Suprapubic skin (tissue), 4 donors: ENCODE results near the gene ZNF865. TPM values are rescaled to one million over a fixed set of nuclear protein-coding genes. Genes with fewer than 3 reads are reported as not detected.
A peak's percentile ranks its signal among the peaks of the same experiment; 100 is the strongest.

Experiments used
- DNase-seq, 2 donors: peaks; one replicate each; pipeline ENCODE4 v3.0.0-alpha.2; 2019; ENCODE audit warnings: low spot score in 2 of 2
- H3K27ac ChIP-seq: fragments of 200-600 bp; sonication (generic); one replicate; pipeline ENCODE4 v1.5.1; 2019
- H3K27me3 ChIP-seq: fragments of 200-600 bp; sonication (generic); one replicate; pipeline ENCODE4 v1.5.1; 2019
- H3K36me3 ChIP-seq: fragments of 200-600 bp; sonication (generic); one replicate; pipeline ENCODE4 v1.5.1; 2019
- H3K4me1 ChIP-seq: fragments of 200-600 bp; sonication (generic); one replicate; pipeline ENCODE4 v1.5.1; 2019
- H3K4me3 ChIP-seq: fragments of 200-600 bp; sonication (generic); one replicate; pipeline ENCODE4 v1.5.1; 2019; ENCODE audit warnings: mild to moderate bottlenecking
- H3K9me3 ChIP-seq: fragments of 200-600 bp; sonication (generic); one replicate; pipeline ENCODE4 v1.5.1; 2019
- EP300 ChIP-seq: sonication (generic); formaldehyde crosslinking; IDR thresholded peaks from one replicate; pipeline ENCODE4 v1.6.1; 2017; ENCODE audit warnings: antibody characterized with exemption
- POLR2A ChIP-seq, 2 donors: fragments of 450-650 bp; IDR thresholded peaks; one replicate each; pipeline ENCODE4 v1.6.1; 2017; ENCODE audit warnings: antibody characterized with exemption in 2 of 2, mild to moderate bottlenecking in 2 of 2, moderate library complexity in 2 of 2
- POLR2AphosphoS5 ChIP-seq, 3 donors: sonication (generic); formaldehyde crosslinking; IDR thresholded peaks; one replicate each; pipeline ENCODE4 v1.6.1; 2017; ENCODE audit warnings: antibody characterized with exemption in 3 of 3
- WGBS: methylation state at CpG from one replicate; pipeline ENCODE4 v1.1.5; 2018; 5-methylcytosine and 5-hydroxymethylcytosine counted together
- total RNA-seq, 4 donors: library from RNA; depleted of rRNA; stranded (reverse); fragments of >200 nt; gene quantifications; one replicate each; pipeline ENCODE4 v1.1.0, GENCODE V29; 2016
- TF ChIP-seq, protein P1 (sequence below), 2 donors: fragments of 200-600 bp in 1 of 2; fragments of 450-650 bp in 1 of 2; sonication (generic) in 1 of 2; IDR thresholded peaks; one replicate each; pipeline ENCODE4 v1.5.1; 2016 to 2019; ENCODE audit warnings: antibody characterized with exemption in 2 of 2, mild to moderate bottlenecking in 1 of 2, moderate library complexity in 1 of 2

ZNF865 gene
- total RNA-seq, 4 donors from 2014 or later = 7.6 to 14.2 (median 9.9) TPM

DNA sequence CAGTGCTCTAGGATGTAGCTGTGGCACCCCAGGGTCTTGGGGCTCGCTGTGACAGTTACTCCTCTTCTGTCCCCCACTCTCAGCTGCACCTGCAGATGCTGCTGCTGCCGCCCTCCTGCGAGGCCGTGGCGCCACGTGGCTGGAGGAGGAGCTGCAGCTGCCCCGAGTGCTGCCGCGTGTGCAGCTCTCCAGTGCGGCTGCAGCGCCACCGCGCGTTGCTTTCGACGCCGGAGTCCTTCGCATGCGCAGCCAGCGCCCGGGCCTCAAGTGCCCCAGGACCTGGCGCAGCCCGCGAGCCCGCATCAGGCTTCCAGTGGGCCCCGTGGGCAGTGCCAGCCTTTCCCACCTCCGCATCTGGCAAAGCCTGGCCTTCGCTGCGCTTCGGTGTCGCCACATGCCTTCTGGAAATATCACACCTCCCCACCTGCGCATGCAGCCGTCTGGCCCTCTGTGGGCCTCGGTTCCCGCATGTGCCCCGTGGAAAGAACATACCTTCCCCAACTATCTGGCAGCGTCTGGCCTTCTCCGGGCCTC, 34.7 kb downstream of the ZNF865 start:
- Histone ChIP-seq H3K36me3 (peaks cover 4% of the 10 kb centered on the region), H3K27ac (peak overlapping the region; percentile 87), H3K4me1 (peaks cover 85% of the 10 kb centered on the region), H3K9me3 (no peaks in the 10 kb centered on the region), H3K4me3 (peak overlapping the region; percentile 93), H3K27me3 (no peaks in the 10 kb centered on the region)
- 5% methylated on average over 15 of the region's 38 CpGs for WGBS
- DNase-seq = no peak
- TF ChIP-seq POLR2A (IDR thresholded peaks at IDR 0.05) = no peak
- TF ChIP-seq, protein P1, sequence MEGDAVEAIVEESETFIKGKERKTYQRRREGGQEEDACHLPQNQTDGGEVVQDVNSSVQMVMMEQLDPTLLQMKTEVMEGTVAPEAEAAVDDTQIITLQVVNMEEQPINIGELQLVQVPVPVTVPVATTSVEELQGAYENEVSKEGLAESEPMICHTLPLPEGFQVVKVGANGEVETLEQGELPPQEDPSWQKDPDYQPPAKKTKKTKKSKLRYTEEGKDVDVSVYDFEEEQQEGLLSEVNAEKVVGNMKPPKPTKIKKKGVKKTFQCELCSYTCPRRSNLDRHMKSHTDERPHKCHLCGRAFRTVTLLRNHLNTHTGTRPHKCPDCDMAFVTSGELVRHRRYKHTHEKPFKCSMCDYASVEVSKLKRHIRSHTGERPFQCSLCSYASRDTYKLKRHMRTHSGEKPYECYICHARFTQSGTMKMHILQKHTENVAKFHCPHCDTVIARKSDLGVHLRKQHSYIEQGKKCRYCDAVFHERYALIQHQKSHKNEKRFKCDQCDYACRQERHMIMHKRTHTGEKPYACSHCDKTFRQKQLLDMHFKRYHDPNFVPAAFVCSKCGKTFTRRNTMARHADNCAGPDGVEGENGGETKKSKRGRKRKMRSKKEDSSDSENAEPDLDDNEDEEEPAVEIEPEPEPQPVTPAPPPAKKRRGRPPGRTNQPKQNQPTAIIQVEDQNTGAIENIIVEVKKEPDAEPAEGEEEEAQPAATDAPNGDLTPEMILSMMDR (IDR thresholded peaks at IDR 0.05) = peak; percentile 25 to 83

DNA sequence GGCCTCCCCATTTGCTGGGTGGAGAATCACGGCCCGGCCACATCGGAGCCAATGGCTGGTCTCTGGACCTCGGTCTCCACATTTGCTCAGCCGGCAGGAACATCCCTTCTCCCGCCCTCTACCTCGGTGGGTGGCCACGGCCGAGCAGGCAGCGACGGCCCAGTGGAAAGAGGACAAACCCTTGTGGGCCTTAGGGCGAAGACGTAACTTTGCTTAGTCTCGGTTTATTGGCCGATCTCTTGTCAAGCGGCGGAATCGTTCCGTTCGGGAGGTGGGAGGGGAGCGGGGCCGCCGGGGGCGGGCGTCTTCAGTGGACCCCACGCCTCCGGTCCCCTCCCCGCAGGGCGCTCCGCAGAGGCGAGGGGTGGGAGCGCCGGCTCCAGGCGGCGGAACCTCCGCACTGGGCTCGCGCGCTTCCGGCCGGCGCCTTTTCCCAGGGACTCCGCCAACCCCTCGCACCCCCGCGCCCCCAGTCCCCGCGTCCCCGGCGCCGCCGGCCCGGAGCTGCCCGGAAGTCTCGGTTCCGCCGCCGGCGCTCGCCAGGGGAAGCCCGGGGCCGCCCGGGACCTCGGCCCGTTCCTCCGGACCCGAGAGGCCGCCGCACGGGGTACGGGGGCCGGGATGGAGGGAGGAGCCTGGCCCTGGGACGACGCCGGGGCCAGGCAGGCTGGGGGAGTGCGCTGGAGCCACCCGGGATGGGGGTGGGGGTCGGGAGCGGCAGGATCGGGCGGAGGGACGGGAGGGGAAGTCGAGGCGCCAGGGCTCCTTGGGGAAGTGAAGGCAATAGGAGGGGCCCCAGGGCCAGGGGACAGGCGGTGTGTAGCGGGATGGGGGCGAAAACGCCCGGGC, 35.4 kb downstream of the ZNF865 start, which contains the start of gene ZNF580:
Gene ZNF580, plus strand, starts transcription at position 426 of the 849 bp plus-strand sequence. CDS start 1,507 bp downstream, outside the sequence.
- Histone ChIP-seq H3K36me3 (peaks cover 10% of the 10 kb centered on the region), H3K27ac (peak within 1 kb of the TSS; percentile 87), H3K27me3 (no peaks in the 10 kb centered on the region), H3K4me3 (peak within 1 kb of the TSS; percentile 93), H3K9me3 (no peaks in the 10 kb centered on the region), H3K4me1 (peaks cover 84% of the 10 kb centered on the region)
- TF ChIP-seq, protein P1 (IDR thresholded peaks at IDR 0.05) = no peak
- TF ChIP-seq POLR2A (IDR thresholded peaks at IDR 0.05) (no peak), EP300 (no peak), POLR2AphosphoS5 (IDR thresholded peaks at IDR 0.05) (no peak)
- DNase-seq = no peak
- 1% methylated on average over 22 of the region's 89 CpGs for WGBS

DNA sequence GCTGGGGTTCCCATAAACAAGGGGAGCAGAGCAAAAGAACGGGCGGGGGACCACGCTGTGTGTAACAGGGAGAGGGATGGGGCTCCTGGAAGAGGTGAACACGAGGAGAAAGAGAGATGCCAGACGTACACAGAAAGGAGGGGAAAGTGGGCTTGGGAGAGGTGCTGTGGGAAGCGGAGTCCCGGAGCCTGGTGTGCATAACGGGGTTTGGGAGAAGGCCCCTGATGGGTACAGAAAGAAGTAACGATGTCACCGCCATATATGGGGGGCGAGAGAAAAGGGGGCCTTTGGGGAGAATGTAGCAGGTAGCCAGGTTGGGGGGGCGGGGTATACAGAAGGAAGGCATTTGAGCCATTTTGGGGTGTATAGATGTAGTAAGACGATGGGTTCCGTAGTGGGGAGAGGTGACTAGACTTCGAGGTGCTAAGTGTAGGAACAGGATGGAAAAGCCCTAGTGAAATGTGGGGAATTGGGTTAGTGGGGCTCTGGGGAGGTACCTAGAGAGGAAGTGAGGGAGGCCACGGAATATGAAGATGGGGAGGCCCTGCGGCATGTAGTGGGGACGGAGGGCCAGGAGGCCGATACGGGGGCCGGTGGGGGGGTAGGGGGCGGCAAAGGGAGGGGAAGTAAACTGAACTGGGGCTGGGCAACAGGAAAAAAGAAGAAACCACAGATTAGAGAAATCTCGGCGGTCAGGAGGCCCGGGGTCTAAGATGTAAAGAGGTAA, 36.1 kb downstream of the ZNF865 start:
- Histone ChIP-seq H3K36me3 (peaks cover 13% of the 10 kb centered on the region), H3K27me3 (no peaks in the 10 kb centered on the region), H3K4me3 (peak overlapping the region; percentile 93), H3K27ac (peak overlapping the region; percentile 87), H3K9me3 (no peaks in the 10 kb centered on the region), H3K4me1 (peaks cover 76% of the 10 kb centered on the region)
- no peak for TF ChIP-seq POLR2AphosphoS5 (IDR thresholded peaks at IDR 0.05)
- TF ChIP-seq, protein P1 (IDR thresholded peaks at IDR 0.05) = no peak
- TF ChIP-seq EP300 = no peak
- no peak for TF ChIP-seq POLR2A (IDR thresholded peaks at IDR 0.05)
- DNase-seq = no peak
- 2% methylated on average over 25 of the region's 25 CpGs for WGBS

DNA sequence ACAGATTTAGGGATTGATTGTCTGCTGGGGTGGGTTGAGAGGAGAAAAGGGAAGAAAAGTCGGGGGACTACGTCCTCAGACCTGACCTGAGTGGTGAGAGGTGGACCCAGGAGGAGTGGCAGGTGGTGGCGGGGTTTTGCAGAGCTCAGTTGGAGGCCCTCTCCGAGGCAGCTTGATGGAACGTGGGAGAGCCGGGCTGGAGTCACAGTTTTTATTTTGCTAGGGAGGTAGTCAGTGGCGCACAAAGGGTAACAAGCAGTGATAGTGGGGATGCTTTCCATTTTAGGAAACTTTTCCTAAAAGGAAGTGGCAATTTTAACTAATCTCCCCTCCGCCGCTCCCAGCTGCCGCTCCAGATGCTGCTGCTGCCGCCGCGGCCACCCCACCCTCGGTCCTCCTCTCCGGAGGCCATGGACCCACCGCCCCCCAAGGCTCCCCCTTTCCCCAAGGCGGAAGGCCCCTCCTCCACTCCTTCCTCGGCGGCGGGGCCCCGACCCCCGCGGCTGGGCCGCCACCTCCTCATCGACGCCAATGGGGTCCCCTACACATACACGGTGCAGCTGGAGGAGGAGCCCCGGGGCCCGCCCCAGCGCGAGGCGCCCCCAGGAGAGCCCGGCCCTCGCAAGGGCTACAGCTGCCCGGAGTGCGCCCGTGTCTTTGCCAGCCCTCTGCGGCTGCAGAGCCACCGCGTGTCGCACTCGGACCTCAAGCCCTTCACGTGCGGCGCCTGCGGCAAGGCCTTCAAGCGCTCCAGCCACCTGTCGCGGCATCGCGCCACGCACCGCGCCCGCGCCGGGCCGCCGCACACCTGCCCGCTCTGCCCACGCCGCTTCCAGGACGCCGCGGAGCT, 36.9 kb downstream of the ZNF865 start:
- no peaks in the 10 kb centered on the region for H3K9me3 ChIP-seq
- H3K27ac ChIP-seq = peak overlapping the region; percentile 87
- peaks cover 13% of the 10 kb centered on the region for H3K36me3 ChIP-seq
- H3K4me1 ChIP-seq = peaks cover 71% of the 10 kb centered on the region
- no peaks in the 10 kb centered on the region for H3K27me3 ChIP-seq
- TF ChIP-seq, protein P1 (IDR thresholded peaks at IDR 0.05) = no peak
- no peak for TF ChIP-seq EP300
- no peak for TF ChIP-seq POLR2A (IDR thresholded peaks at IDR 0.05)
- no peak for TF ChIP-seq POLR2AphosphoS5 (IDR thresholded peaks at IDR 0.05)
- H3K4me3 ChIP-seq = peak overlapping the region; percentile 93
- 2% methylated on average over 18 of the region's 65 CpGs for WGBS
- DNase-seq = no peak
